K562 (cell line): Measurements from ENCODE around the gene XPNPEP1. TPM values are rescaled to one million over a fixed set of nuclear protein-coding genes. Genes with fewer than 3 reads are reported as not detected.

ENCODE experiments used
- CEBPZ ChIP-seq: fragments of 150-350 bp; IDR thresholded peaks from 2 replicates; pipeline ENCODE4 v1.6.1; 2014; ENCODE audit warnings: low read depth, mild to moderate bottlenecking, low read length, borderline replicate concordance
- CHD7 ChIP-seq: fragments of 200-600 bp; sonication (generic); IDR thresholded peaks from one replicate; pipeline ENCODE4 v1.6.1; 2012; ENCODE audit warnings: mild to moderate bottlenecking, low read depth, low read length, inconsistent platforms
- E2F5 ChIP-seq: sonication (generic); formaldehyde crosslinking; IDR thresholded peaks from 2 replicates; pipeline ENCODE4 v1.8.0; 2022; ENCODE audit warnings: mild to moderate bottlenecking, missing genetic modification reagents
- FOXK1 ChIP-seq: sonication (generic); formaldehyde crosslinking; IDR thresholded peaks from 2 replicates; pipeline ENCODE4 v1.8.0; 2022; ENCODE audit warnings: missing genetic modification reagents, mild to moderate bottlenecking, borderline replicate concordance
- JUN ChIP-seq, 2 experiments: sonication (generic) in 1 of 2; formaldehyde crosslinking in 1 of 2; IDR thresholded peaks; 2 replicates each; pipeline versions ENCODE4 v1.6.1 to v1.8.0; 2012 to 2022; ENCODE audit warnings: borderline replicate concordance in 2 of 2, mild to moderate bottlenecking in 2 of 2, improper control_type of control experiment in 1 of 2, low read depth in 1 of 2, low read length in 1 of 2, missing genetic modification reagents in 1 of 2
- MBD2 ChIP-seq: sonication (generic); IDR thresholded peaks from 2 replicates; pipeline ENCODE4 v1.6.1; 2016; ENCODE audit warnings: low read depth, borderline replicate concordance
- MTA1 ChIP-seq: fragments of 450-650 bp; IDR thresholded peaks from 2 replicates; pipeline ENCODE4 v1.6.1; 2017; ENCODE audit warnings: borderline replicate concordance
- SRSF3 ChIP-seq: fragments of 200-400 bp; formaldehyde crosslinking; IDR thresholded peaks from 2 replicates; pipeline ENCODE4 v1.6.1; 2016; ENCODE audit warnings: mild to moderate bottlenecking, low read length, moderate library complexity; ENCODE audit not compliant: insufficient read depth
- ZNF143 ChIP-seq: sonication (generic); formaldehyde crosslinking; IDR thresholded peaks from 2 replicates; pipeline ENCODE4 v1.9.0; 2022; ENCODE audit warnings: mild to moderate bottlenecking, missing genetic modification reagents
- ZNF174 ChIP-seq: fragments of 250-450 bp; sonication (Bioruptor Pico); IDR thresholded peaks from 2 replicates; pipeline ENCODE4 v1.4.0; 2020; ENCODE audit warnings: mild to moderate bottlenecking
- ZNF232 ChIP-seq: sonication (generic); formaldehyde crosslinking; IDR thresholded peaks from 2 replicates; pipeline ENCODE4 v1.8.0; 2022; ENCODE audit warnings: mild to moderate bottlenecking, missing genetic modification reagents
- ZNF717 ChIP-seq: fragments of 250-450 bp; sonication (Bioruptor Pico); IDR thresholded peaks from 2 replicates; pipeline ENCODE4 v1.5.0; 2021
- polyA plus RNA-seq, 8 experiments: library from polyadenylated mRNA; depleted of rRNA in 4 of 8; stranded (reverse) in 5 of 8; unstranded in 3 of 8; fragments of >200 nt; fragmentation: Nextera tagmentation in 2 of 8; fragmentation: Illumina TruSeq in 1 of 8; extraction: Ambion mirVana in 2 of 8; extraction: Trizol in 1 of 8; gene quantifications; 2 replicates each; pipeline versions ENCODE4 v1.2.1 to v1.2.3, GENCODE V29; 2011 to 2014; ENCODE audit warnings: inconsistent platforms in 1 of 8, missing spikeins in 1 of 8
- total RNA-seq, 7 experiments: library from RNA; depleted of rRNA in 6 of 7; stranded (reverse); fragments of >200 nt in 6 of 7; fragmentation: Illumina TruSeq in 2 of 7; extraction: Trizol in 2 of 7; gene quantifications; 2 replicates each; pipeline versions ENCODE4 v1.2.1 to v1.2.3, GENCODE V29; 2011 to 2021; ENCODE audit warnings: low replicate concordance in 1 of 7

The XPNPEP1 gene
- total and polyA plus RNA-seq, 9 of the 15 experiments (the other 6 are each of a cell fraction or from before 2014, with no cell fraction given), result 24.2 to 93.5 (median 40.1) TPM

- TF ChIP-seq CHD7 (no peak), MTA1 (no peak), MBD2 (no peak), ZNF717 (CRISPR knock-in tag) (no peak), CEBPZ (no peak), ZNF143 (CRISPR knock-in tag) (no peak), FOXK1 (CRISPR knock-in tag) (no peak), E2F5 (CRISPR knock-in tag) (no peak), SRSF3 (no peak), ZNF232 (CRISPR knock-in tag) (no peak), JUN (IDR thresholded peaks at IDR 0.05; ENCODE audit: borderline replicate concordance, low read depth, low read length) (no peak), JUN (CRISPR knock-in tag; IDR thresholded peaks at IDR 0.05; ENCODE audit: borderline replicate concordance) (no peak), ZNF174 (no peak)
Observed at GRCh38 chr10:109871476-109871875, 51.8 kb downstream of the XPNPEP1 start (continued).
